Ovary (tissue), 3 donors: ENCODE results near the gene NBEAL2.
"Not testable (repeated sequence)": the region's sequence is repeated elsewhere in the genome, so short reads cannot be mapped to it uniquely, and the experiment has no call there.

Source experiments
- CTCF ChIP-seq, 3 donors: fragments of 450-650 bp in 2 of 3; fragments of 200-600 bp in 1 of 3; IDR thresholded peaks; one replicate each; pipeline versions ENCODE4 v1.5.1 to v1.8.0; 2016 to 2022; ENCODE audit warnings: antibody characterized with exemption in 3 of 3, mild to moderate bottlenecking in 1 of 3
- POLR2A ChIP-seq: fragments of 450-650 bp; IDR thresholded peaks from one replicate; pipeline ENCODE4 v1.6.1; 2017; ENCODE audit warnings: antibody characterized with exemption, mild to moderate bottlenecking, moderate library complexity
- donor health status: DM: no; HTN: no; CAD: no.

- not testable (repeated sequence) for TF ChIP-seq CTCF (IDR thresholded peaks at IDR 0.05); POLR2A
These were observed 57.8 kb downstream of the NBEAL2 start for GRCh38 chr3:47037302-47037701.
